ENCODE measurements around the gene NSMF. TPM values are rescaled to one million over a fixed set of nuclear protein-coding genes. Genes with fewer than 3 reads are reported as not detected.
A peak's percentile ranks its signal among the peaks of the same experiment; 100 is the strongest.
"Not testable (repeated sequence)": the region's sequence is repeated elsewhere in the genome, so short reads cannot be mapped to it uniquely, and the experiment has no call there.

Gene NSMF
- total RNA-seq, 1 donor from 2014 or later: 49.3 TPM

GRCh38 chr9:137415451-137415850 lies 43.7 kb downstream of the NSMF start:
- no peak for DNase-seq (ENCODE audit: low spot score)

- DNase-seq (ENCODE audit: low spot score): no peak
Observed at GRCh38 chr9:137412431-137412830, 46.7 kb downstream of the NSMF start.

GRCh38 chr9:137411645-137412380 lies 47.3 kb downstream of the NSMF start:
- DNase-seq (ENCODE audit: low spot score): peak; percentile 84

GRCh38 chr9:137411260-137411644 lies 47.9 kb downstream of the NSMF start:
- DNase-seq (ENCODE audit: low spot score): no peak

- no peak for DNase-seq (ENCODE audit: low spot score)
Observed at GRCh38 chr9:137410891-137411249, 48.3 kb downstream of the NSMF start.

GRCh38 chr9:137410236-137410890 lies 48.8 kb downstream of the NSMF start:
- DNase-seq (ENCODE audit: low spot score): not testable (repeated sequence)

GRCh38 chr9:137409515-137409914 lies 49.6 kb downstream of the NSMF start:
- no peak for DNase-seq (ENCODE audit: low spot score)

GRCh38 chr9:137408651-137409405 lies 50.3 kb downstream of the NSMF start:
- DNase-seq (ENCODE audit: low spot score): no peak

GRCh38 chr9:137407590-137408300 lies 51.4 kb downstream of the NSMF start:
- DNase-seq (ENCODE audit: low spot score): no peak

GRCh38 chr9:137406876-137407589 lies 52.1 kb downstream of the NSMF start:
- DNase-seq (ENCODE audit: low spot score): no peak

- no peak for DNase-seq (ENCODE audit: low spot score)
Observed at GRCh38 chr9:137406085-137406760, 52.9 kb downstream of the NSMF start.

GRCh38 chr9:137405677-137406081 lies 53.5 kb downstream of the NSMF start:
- DNase-seq (ENCODE audit: low spot score): no peak

- DNase-seq (ENCODE audit: low spot score): no peak
Observed at GRCh38 chr9:137404961-137405567, 54.1 kb downstream of the NSMF start.

- no peak for DNase-seq (ENCODE audit: low spot score)
Observed at GRCh38 chr9:137403269-137403668, 55.9 kb downstream of the NSMF start.

- DNase-seq (ENCODE audit: low spot score): no peak
Observed at GRCh38 chr9:137402746-137403145, 56.4 kb downstream of the NSMF start.

GRCh38 chr9:137398561-137399468 lies 60.3 kb downstream of the NSMF start:
- no peak for DNase-seq (ENCODE audit: low spot score)

- DNase-seq (ENCODE audit: low spot score): no peak
Observed at GRCh38 chr9:137397675-137398423, 61.3 kb downstream of the NSMF start.
